Small intestine (tissue), 7 donors: ENCODE results near the gene CDH18. TPM values are rescaled to one million over a fixed set of nuclear protein-coding genes. Genes with fewer than 3 reads are reported as not detected.
A peak's percentile ranks its signal among the peaks of the same experiment; 100 is the strongest.

Experiments
- DNase-seq, 2 donors: peaks; one replicate each; pipeline versions ENCODE4 v3.0.0 to v3.0.0-alpha.2; 2013
- FAIRE-seq: peaks from 2 replicates; lab custom pipeline; 2012; peaks lifted over from hg19 to GRCh38; lab: Jason Lieb, UNC
- H3K27ac ChIP-seq, 3 donors: one replicate each; pipeline ENCODE4 v1.5.1; 2013; ENCODE audit warnings: low read length in 2 of 3, mild to moderate bottlenecking in 2 of 3, control low read depth in 1 of 3, inconsistent platforms in 1 of 3, low read depth in 1 of 3, moderate library complexity in 1 of 3
- H3K27me3 ChIP-seq, 3 donors: one replicate each; pipeline ENCODE4 v1.6.1; 2013; ENCODE audit warnings: low read length in 3 of 3, inconsistent platforms in 1 of 3; ENCODE audit not compliant: control insufficient read depth in 3 of 3, insufficient read depth in 3 of 3
- H3K36me3 ChIP-seq, 3 donors: one replicate each; pipeline ENCODE4 v1.6.1; 2013; ENCODE audit warnings: low read length in 3 of 3, inconsistent platforms in 1 of 3, low read depth in 1 of 3, mild to moderate bottlenecking in 1 of 3, moderate library complexity in 1 of 3; ENCODE audit not compliant: control insufficient read depth in 3 of 3, insufficient read depth in 2 of 3
- H3K4me1 ChIP-seq, 3 donors: one replicate each; pipeline ENCODE4 v1.6.1; 2013; ENCODE audit warnings: low read length in 2 of 3, inconsistent platforms in 1 of 3, low read depth in 1 of 3, mild to moderate bottlenecking in 1 of 3, moderate library complexity in 1 of 3; ENCODE audit not compliant: control insufficient read depth in 3 of 3, insufficient read depth in 2 of 3
- H3K4me3 ChIP-seq, 3 donors: one replicate each; pipeline ENCODE4 v1.5.1; 2013; ENCODE audit warnings: low read length in 3 of 3, control low read depth in 1 of 3, inconsistent platforms in 1 of 3, low read depth in 1 of 3, mild to moderate bottlenecking in 1 of 3, moderate library complexity in 1 of 3
- H3K9me3 ChIP-seq, 2 donors: one replicate each; pipeline ENCODE4 v1.6.1; 2013; ENCODE audit warnings: low read depth in 1 of 2, low read length in 1 of 2; ENCODE audit not compliant: control insufficient read depth in 2 of 2, insufficient read depth in 1 of 2
- WGBS, 3 donors: extraction: QIAGEN DNeasy Blood & Tissue Kit; methylation state at CpG; one replicate each; pipeline ENCODE4 v1.1.7; 2013; 5-methylcytosine and 5-hydroxymethylcytosine counted together
- polyA plus RNA-seq, 4 donors: library from polyadenylated mRNA; stranded (reverse) in 3 of 4; unstranded in 1 of 4; fragments of 200-250 nt in 3 of 4; fragments of 120-200 nt in 1 of 4; gene quantifications; one replicate each; pipeline versions ENCODE4 v1.2.1 to v1.2.3, GENCODE V29; 2013
- donor health status: healthy with polysubstance abuse.
- donor health status: control.
- donor health status: control.
- donor health status: Bipolar disorder and iron deficiency.
- donor health status: healthy.

CDH18 gene
- polyA plus RNA-seq, 4 donors, result 0.09 to 0.68 TPM; not detected in 2

DNA sequence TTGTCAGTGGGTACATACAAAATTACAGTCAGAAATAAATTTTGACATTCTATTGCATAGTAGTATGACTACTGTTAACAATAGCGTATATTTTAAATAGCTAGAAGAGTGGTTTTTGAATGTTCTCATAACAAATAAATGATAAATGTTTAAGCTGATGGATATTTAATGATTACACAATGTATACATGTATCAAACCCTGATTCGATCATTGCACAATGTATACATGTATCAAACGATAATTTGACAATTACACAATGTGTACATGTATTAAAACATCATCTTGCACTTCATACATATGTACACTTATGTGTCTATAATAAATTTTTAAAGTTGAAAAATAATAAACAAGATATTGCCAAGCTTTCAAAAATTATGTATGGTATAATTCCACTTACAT lies 87.7 kb downstream of the CDH18 start:
- 73 to 82% (median 78%) methylated on average over 3 of the region's 3 CpGs for WGBS, 3 donors
- no peaks in the 10 kb centered on the region for H3K9me3 ChIP-seq
- no peaks in the 10 kb centered on the region for H3K27me3 ChIP-seq
- no peak overlapping the region for H3K4me3 ChIP-seq
- DNase-seq, result no peak
- no peaks in the 10 kb centered on the region for H3K4me1 ChIP-seq
- peak; percentile 26 for FAIRE-seq
- H3K27ac ChIP-seq, result no peak overlapping the region
- no peaks in the 10 kb centered on the region for H3K36me3 ChIP-seq

DNA sequence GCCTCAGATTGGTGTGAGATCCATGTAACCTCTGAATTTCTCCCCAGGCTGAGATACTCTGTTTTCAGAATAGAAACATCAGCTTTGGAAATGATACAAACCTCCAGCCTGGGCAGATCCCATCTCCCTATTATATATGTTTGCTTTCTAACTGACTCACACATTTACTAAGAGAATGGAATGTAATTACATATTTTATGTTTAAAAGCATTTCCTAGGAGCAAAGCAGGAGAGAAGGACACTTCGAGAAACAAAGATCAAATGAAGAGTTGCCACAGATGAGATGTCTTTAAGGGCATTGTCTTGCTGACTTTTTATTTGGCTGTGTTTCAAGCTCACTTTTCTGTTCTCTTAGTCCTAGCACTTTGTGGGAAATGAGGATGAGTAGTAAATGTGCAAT lies 96.3 kb downstream of the CDH18 start:
- Histone ChIP-seq H3K27ac (no peak overlapping the region), H3K27me3 (no peaks in the 10 kb centered on the region), H3K4me1 (no peaks in the 10 kb centered on the region), H3K9me3 (no peaks in the 10 kb centered on the region), H3K4me3 (no peak overlapping the region), H3K36me3 (no peaks in the 10 kb centered on the region)
- DNase-seq, result no peak
- no peak for FAIRE-seq
- 49 to 67% (median 62%) methylated on average over 1 of the region's 1 CpG for WGBS, 3 donors

DNA sequence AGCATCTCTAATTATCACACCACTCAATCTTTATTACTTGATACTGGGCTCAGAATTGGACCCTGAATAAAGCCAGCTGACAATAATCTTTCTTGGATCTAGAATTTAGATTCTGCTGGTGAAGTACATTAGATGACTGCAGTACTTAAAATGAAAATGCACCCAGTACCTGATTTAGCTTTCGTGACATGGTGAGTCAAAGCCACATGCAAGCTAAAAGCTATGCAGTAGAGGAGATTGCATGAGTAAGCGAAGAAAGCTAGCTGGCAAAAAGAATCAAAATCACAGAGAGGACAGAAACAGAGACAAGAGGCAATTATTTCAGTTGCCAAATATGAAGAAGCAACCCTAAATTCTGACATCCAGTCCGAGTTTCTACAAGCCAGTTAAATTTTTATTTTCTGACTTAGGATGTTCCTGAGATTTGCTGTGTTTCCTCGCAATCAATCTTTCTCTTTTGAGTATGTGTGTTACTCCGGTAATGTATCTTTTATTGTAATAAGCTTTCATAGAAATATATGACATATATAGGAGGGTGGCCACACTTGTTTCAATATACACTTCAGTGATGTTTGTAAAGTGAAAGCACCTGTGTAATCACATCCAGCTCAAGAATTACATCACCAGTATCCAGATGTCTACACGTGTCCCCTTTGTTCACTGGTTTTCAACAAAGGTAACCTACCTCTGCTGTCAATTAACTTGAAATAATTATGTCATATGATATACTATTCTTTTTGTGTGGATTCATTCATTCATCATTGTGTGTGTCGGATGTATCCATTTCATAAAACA lies 101.7 kb downstream of the CDH18 start:
- FAIRE-seq, result no peak
- Histone ChIP-seq H3K4me1 (no peaks in the 10 kb centered on the region), H3K9me3 (no peaks in the 10 kb centered on the region), H3K27me3 (no peaks in the 10 kb centered on the region), H3K36me3 (no peaks in the 10 kb centered on the region), H3K4me3 (no peak overlapping the region), H3K27ac (no peak overlapping the region)
- 78 to 79% (median 79%) methylated on average over 7 of the region's 7 CpGs for WGBS, 3 donors
- no peak for DNase-seq

DNA sequence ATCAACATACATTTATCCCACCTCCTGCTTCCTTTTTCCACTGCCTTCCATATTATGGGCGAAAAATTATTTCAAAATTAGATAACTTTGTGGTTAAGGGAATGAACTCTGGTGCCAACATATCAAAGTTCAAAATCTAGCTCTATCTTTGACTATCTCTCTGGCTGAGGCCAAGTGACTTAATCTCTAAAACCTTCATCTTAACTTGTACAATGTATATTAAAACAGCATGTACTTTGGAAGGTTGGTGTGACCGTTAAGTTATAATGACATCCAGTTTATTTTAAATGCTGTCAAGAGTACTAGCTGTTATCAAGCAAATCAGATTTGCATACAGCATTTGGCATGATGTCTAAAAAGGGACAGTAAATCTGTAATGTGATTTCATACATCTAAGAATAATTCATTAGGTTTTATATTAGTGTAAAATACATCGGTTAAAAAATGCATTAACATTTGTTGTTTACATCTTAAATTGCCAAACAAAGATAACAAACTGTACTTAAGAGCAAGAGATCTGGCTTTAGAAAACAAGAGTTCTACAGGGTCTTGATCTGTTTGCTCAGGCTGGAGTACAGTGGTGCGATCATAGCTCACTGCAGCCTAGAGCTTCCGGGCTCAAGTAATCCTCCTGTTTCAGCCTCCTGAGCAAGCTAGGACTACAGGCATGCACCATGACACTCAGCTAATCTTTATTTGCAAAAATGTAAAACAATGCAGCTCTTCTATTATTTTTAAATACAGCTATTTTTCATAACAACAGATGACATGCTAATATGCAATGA lies 102.8 kb downstream of the CDH18 start:
- WGBS, 3 donors, result 72 to 76% (median 75%) methylated on average over 5 of the region's 5 CpGs
- Histone ChIP-seq H3K27me3 (no peaks in the 10 kb centered on the region), H3K4me1 (no peaks in the 10 kb centered on the region), H3K9me3 (no peaks in the 10 kb centered on the region), H3K27ac (no peak overlapping the region), H3K4me3 (no peak overlapping the region), H3K36me3 (no peaks in the 10 kb centered on the region)
- DNase-seq, result no peak
- no peak for FAIRE-seq

DNA sequence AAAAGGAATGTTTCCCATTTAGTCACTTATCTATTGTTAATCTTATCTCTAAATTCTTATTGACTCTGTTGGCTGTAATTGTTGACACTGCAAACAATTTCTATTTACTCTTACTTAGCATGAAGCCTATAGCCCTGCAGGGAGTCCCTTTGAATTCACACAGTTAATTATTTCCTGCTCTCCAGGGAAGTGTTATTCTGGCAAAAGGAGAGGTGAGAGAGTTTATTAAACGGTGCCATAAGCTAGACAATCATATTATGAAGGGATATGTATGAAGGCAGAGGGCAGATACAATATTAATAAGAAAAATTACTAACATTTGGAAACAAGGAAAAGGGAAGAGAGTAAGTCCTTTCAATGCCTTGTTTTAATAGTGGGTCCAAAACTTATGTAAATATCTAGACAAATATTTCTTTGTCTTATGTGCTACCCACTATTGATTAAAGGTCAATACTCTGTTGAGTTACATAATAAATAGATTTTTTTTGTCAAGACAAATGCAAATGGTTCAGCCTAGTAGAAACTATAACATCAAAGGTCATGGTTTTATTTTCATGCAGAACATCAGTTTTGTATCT lies 107.1 kb downstream of the CDH18 start:
- Histone ChIP-seq H3K27ac (no peak overlapping the region), H3K4me1 (no peaks in the 10 kb centered on the region), H3K4me3 (no peak overlapping the region), H3K36me3 (no peaks in the 10 kb centered on the region), H3K9me3 (no peaks in the 10 kb centered on the region), H3K27me3 (no peaks in the 10 kb centered on the region)
- DNase-seq (no peak), FAIRE-seq (no peak)
- WGBS, 3 donors, result 0 to 5% (median 3%) methylated on average over 1 of the region's 1 CpG

DNA sequence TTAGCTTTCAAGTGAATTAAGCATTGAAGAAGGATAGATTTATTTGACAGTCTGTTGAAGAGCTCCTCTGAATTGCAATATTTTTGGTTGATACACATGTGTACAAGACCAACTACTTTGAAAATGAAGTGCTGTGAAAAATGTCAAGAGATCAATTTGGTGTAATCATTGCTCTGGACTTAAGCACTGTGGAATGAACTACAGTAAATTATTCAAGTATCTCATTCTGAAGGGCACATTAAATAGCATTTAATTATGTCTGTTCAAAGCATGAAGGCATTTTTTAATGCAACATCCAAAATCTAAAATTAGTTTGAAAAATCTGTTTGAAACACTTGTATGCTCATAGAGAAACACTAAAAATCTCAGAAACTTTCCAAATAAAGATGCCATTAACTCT lies 107.5 kb downstream of the CDH18 start:
- H3K27me3 ChIP-seq, result no peaks in the 10 kb centered on the region
- H3K36me3 ChIP-seq, result no peaks in the 10 kb centered on the region
- no peak for FAIRE-seq

DNA sequence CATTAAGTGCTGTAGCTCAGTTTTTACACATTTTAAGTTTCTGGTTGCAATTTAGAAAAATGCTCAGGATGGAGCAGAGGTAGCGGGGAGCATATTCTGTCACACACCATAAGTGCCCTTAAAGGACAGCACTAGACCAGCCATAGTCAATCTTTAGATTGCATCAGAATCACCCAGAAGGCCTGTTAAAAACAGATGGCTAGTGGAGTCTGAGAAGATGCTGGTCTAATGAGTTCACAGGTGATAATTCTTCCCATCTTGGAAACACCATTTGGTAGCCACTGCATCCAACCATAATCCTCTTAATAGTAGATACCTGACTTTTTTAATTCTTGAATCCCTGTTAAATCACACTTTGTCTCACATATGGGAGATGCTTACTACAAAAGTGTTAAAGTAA lies 113.2 kb downstream of the CDH18 start:
- no peaks in the 10 kb centered on the region for H3K4me1 ChIP-seq
- H3K9me3 ChIP-seq, result no peaks in the 10 kb centered on the region
- no peak for FAIRE-seq
- no peaks in the 10 kb centered on the region for H3K36me3 ChIP-seq
- H3K27me3 ChIP-seq, result no peaks in the 10 kb centered on the region
- no peak overlapping the region for H3K4me3 ChIP-seq
- WGBS, 3 donors, result 88 to 100% (median 94%) methylated on average over 1 of the region's 1 CpG
- no peak overlapping the region for H3K27ac ChIP-seq
- DNase-seq, result no peak

More for the DNA sequence above, 107.5 kb downstream of the CDH18 start:
- Histone ChIP-seq H3K4me1 (no peaks in the 10 kb centered on the region), H3K9me3 (no peaks in the 10 kb centered on the region), H3K27ac (no peak overlapping the region), H3K4me3 (no peak overlapping the region)
- DNase-seq, result no peak

DNA sequence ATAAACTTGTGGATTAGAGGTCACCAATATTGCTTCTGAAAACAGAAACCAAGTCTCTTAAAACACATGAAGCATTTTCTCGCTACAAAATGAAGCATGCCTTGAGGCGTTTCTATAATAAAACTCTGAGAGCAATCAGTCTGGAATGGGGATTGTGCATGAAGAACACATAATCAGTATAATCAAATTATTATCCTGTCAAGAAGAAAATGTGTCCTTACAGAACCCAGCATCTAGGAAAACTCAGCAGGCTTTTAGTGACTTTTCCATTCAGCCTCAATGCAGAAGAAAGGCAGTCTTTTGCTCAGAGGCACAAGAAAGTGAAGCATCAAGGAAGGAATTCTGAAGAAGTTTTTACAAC lies 121.9 kb downstream of the CDH18 start:
- Histone ChIP-seq H3K4me1 (no peaks in the 10 kb centered on the region), H3K27me3 (no peaks in the 10 kb centered on the region), H3K36me3 (no peaks in the 10 kb centered on the region), H3K4me3 (no peak overlapping the region), H3K9me3 (no peaks in the 10 kb centered on the region), H3K27ac (no peak overlapping the region)
- 80 to 86% (median 85%) methylated on average over 2 of the region's 2 CpGs for WGBS, 3 donors
- DNase-seq (no peak), FAIRE-seq (no peak)
